NCI-H1930 (cell line): ENCODE results near the gene LGALS16.
"Not testable (repeated sequence)": the region's sequence is repeated elsewhere in the genome, so short reads cannot be mapped to it uniquely, and the experiment has no call there.

Source experiments
- DNase-seq, 2 experiments: peaks; one replicate each; lab custom pipeline; 2025; lab: John Stamatoyannopoulos, UW

Gene LGALS16

GRCh38 chr19:39677961-39678889 is 22.5 kb downstream of the LGALS16 start:
- DNase-seq: peak; percentile 36 to 51

GRCh38 chr19:39679056-39679790 is 23.5 kb downstream of the LGALS16 start:
- DNase-seq: no peak

GRCh38 chr19:39679791-39680168 is 24.1 kb downstream of the LGALS16 start:
- no peak for DNase-seq

- no peak for DNase-seq
These were observed 24.9 kb downstream of the LGALS16 start for GRCh38 chr19:39680593-39680992.

GRCh38 chr19:39681416-39681815 is 25.7 kb downstream of the LGALS16 start:
- no peak for DNase-seq

- DNase-seq: no peak
These were observed 28.6 kb downstream of the LGALS16 start for GRCh38 chr19:39684267-39684666.

GRCh38 chr19:39686739-39687138 is 31.0 kb downstream of the LGALS16 start:
- no peak for DNase-seq

- not testable (repeated sequence) for DNase-seq
These were observed 32.9 kb downstream of the LGALS16 start for GRCh38 chr19:39688637-39689036.

- no peak for DNase-seq
These were observed 36.5 kb downstream of the LGALS16 start for GRCh38 chr19:39692166-39692565.

GRCh38 chr19:39692822-39693221 is 37.1 kb downstream of the LGALS16 start:
- no peak for DNase-seq

GRCh38 chr19:39695759-39696158 is 40.0 kb downstream of the LGALS16 start:
- no peak for DNase-seq

GRCh38 chr19:39696387-39696786 is 40.7 kb downstream of the LGALS16 start:
- DNase-seq: no peak

- no peak for DNase-seq
These were observed 42.8 kb downstream of the LGALS16 start for GRCh38 chr19:39698535-39698934.

- no peak for DNase-seq
These were observed 45.6 kb downstream of the LGALS16 start for GRCh38 chr19:39701291-39701690.

- no peak for DNase-seq
These were observed 48.7 kb downstream of the LGALS16 start, which contains the start of gene LGALS14 for GRCh38 chr19:39704181-39705044. LGALS14 (plus strand) TSS chr19:39704481; CDS start chr19:39704529, 48 bp downstream.

GRCh38 chr19:39705578-39706188 is 50.0 kb downstream of the LGALS16 start:
- no peak for DNase-seq

GRCh38 chr19:39708594-39708993 is 52.9 kb downstream of the LGALS16 start:
- no peak for DNase-seq

GRCh38 chr19:39709026-39709872 is 53.5 kb downstream of the LGALS16 start:
- DNase-seq: no peak
